SU-DHL-6 (cell line): ENCODE results near the gene TXNRD1.

Experiments used
- H2AFZ ChIP-seq: fragments of 200-600 bp; sonication (generic); 2 replicates; pipeline ENCODE4 v1.6.1; 2014; ENCODE audit warnings: low read depth, mild to moderate bottlenecking, moderate library complexity, mixed read lengths, antibody characterized with exemption, low read length; ENCODE audit not compliant: severe bottlenecking
- H3F3A ChIP-seq: fragments of 200-600 bp; shearing (Covaris generic); 2 replicates; pipeline ENCODE4 v1.6.0; 2016; ENCODE audit warnings: antibody characterized with exemption, mild to moderate bottlenecking; ENCODE audit not compliant: insufficient read depth
- H3K27ac ChIP-seq: fragments of 200-600 bp; sonication (generic); 2 replicates; pipeline ENCODE4 v1.5.1; 2016; ENCODE audit warnings: low read depth, mild to moderate bottlenecking, low read length, moderate library complexity, mixed read lengths
- H3K27me3 ChIP-seq: fragments of 200-600 bp; sonication (generic), shearing (Covaris generic); 2 replicates; pipeline ENCODE4 v1.6.0; 2014; ENCODE audit warnings: mild to moderate bottlenecking, low read length
- H3K36me3 ChIP-seq: fragments of 200-600 bp; sonication (generic); 2 replicates; pipeline ENCODE4 v1.6.1; 2014; ENCODE audit warnings: mild to moderate bottlenecking, low read length, mixed read lengths
- H3K4me2 ChIP-seq: fragments of 300-600, 200-600 bp; shearing (Covaris generic), sonication (generic); 2 replicates; pipeline ENCODE4 v1.6.0; 2014; ENCODE audit warnings: low read length, low read depth, mild to moderate bottlenecking; ENCODE audit not compliant: poor library complexity, severe bottlenecking
- H3K4me3 ChIP-seq: fragments of 200-600 bp; sonication (generic); 2 replicates; pipeline ENCODE4 v1.5.1; 2014; ENCODE audit warnings: antibody characterized with exemption, low read length, mild to moderate bottlenecking, mixed read lengths; ENCODE audit not compliant: insufficient read depth, poor library complexity, severe bottlenecking
- H3K79me2 ChIP-seq: fragments of 200-600 bp; sonication (generic); 2 replicates; pipeline ENCODE4 v1.6.1; 2014; ENCODE audit warnings: mild to moderate bottlenecking, low read length, moderate library complexity; ENCODE audit not compliant: insufficient read depth
- H3K9ac ChIP-seq: fragments of 200-600 bp; sonication (generic); 2 replicates; pipeline ENCODE4 v1.7.0; 2014; ENCODE audit warnings: mild to moderate bottlenecking, low read length
- H3K9me2 ChIP-seq: fragments of 200-600 bp; sonication (generic); replicated peaks from 2 replicates; pipeline ENCODE4 v1.6.1; 2014; ENCODE audit warnings: low read length; ENCODE audit not compliant: insufficient read depth
- H3K9me3 ChIP-seq: fragments of 200-600 bp; sonication (generic); 2 replicates; pipeline ENCODE4 v1.6.1; 2014; ENCODE audit warnings: low read length, mixed read lengths; ENCODE audit not compliant: insufficient read depth
- H4K20me1 ChIP-seq: fragments of 200-600 bp; sonication (generic); 2 replicates; pipeline ENCODE4 v1.6.1; 2014; ENCODE audit warnings: low read depth, mild to moderate bottlenecking, antibody characterized with exemption, low read length, moderate library complexity, mixed read lengths
- CTCF ChIP-seq: fragments of 200-600 bp; sonication (generic); IDR thresholded peaks from one replicate; pipeline ENCODE4 v1.5.1; 2017; ENCODE audit warnings: antibody characterized with exemption, mild to moderate bottlenecking, low read length, moderate library complexity; ENCODE audit not compliant: insufficient read depth, poor library complexity, severe bottlenecking
- EZH2phosphoT487 ChIP-seq: fragments of 200-600 bp; sonication (generic), shearing (Covaris generic); conservative IDR thresholded peaks from 2 replicates; pipeline ENCODE4 v1.6.1; 2018; ENCODE audit warnings: mild to moderate bottlenecking, antibody characterized with exemption, low read length, moderate library complexity, mixed read lengths

The TXNRD1 gene

GRCh38 chr12:104276273-104277131 lies 60.9 kb downstream of the TXNRD1 start:
- Histone ChIP-seq H2AFZ (peak overlapping the region; percentile 68), H3K4me2 (peak overlapping the region; percentile 62), H3K9ac (peak overlapping the region; percentile 16; the same call in 1 of the 2 replicates), H3K9me2 (no peaks in the 10 kb centered on the region), H3K36me3 (no peaks in the 10 kb centered on the region), H3K27me3 (no peaks in the 10 kb centered on the region), H3K9me3 (no peaks in the 10 kb centered on the region), H3F3A (no peaks in the 10 kb centered on the region), H3K27ac (no peak overlapping the region), H4K20me1 (no peaks in the 10 kb centered on the region), H3K4me3 (peak overlapping the region; percentile 20), H3K79me2 (no peaks in the 10 kb centered on the region)
- no peak for TF ChIP-seq CTCF
- no peak for TF ChIP-seq EZH2phosphoT487

GRCh38 chr12:104279164-104279563 lies 63.6 kb downstream of the TXNRD1 start:
- H3K4me3 ChIP-seq: no peak overlapping the region
- H3K36me3 ChIP-seq: no peaks in the 10 kb centered on the region
- no peaks in the 10 kb centered on the region for H3K79me2 ChIP-seq
- H3K9me3 ChIP-seq: no peaks in the 10 kb centered on the region
- no peak overlapping the region for H2AFZ ChIP-seq
- H3K27ac ChIP-seq: no peak overlapping the region
- TF ChIP-seq CTCF (no peak), EZH2phosphoT487 (no peak)
- H3K9me2 ChIP-seq: no peaks in the 10 kb centered on the region
- no peaks in the 10 kb centered on the region for H3K27me3 ChIP-seq
- no peaks in the 10 kb centered on the region for H3F3A ChIP-seq
- no peaks in the 10 kb centered on the region for H4K20me1 ChIP-seq
- H3K4me2 ChIP-seq: no peak overlapping the region
- H3K9ac ChIP-seq: no peak overlapping the region

- Histone ChIP-seq H3K36me3 (no peaks in the 10 kb centered on the region), H3K27ac (no peak overlapping the region), H3K9me3 (no peaks in the 10 kb centered on the region), H3K79me2 (no peaks in the 10 kb centered on the region), H3K27me3 (no peaks in the 10 kb centered on the region), H3K4me2 (no peak overlapping the region), H4K20me1 (no peaks in the 10 kb centered on the region), H3K4me3 (no peak overlapping the region), H3K9me2 (no peaks in the 10 kb centered on the region), H3K9ac (no peak overlapping the region), H3F3A (no peaks in the 10 kb centered on the region), H2AFZ (no peak overlapping the region)
- no peak for TF ChIP-seq EZH2phosphoT487
- TF ChIP-seq CTCF: no peak
Measured at GRCh38 chr12:104280111-104280510, 64.5 kb downstream of the TXNRD1 start.
